Activated CD4-positive, alpha-beta memory T cell treated with anti-CD3 and anti-CD28 coated beads, Interleukin-2, amount 10 ng/mL, durations not matched to agents 7 days and 5 days (primary cell): ENCODE data around the gene PPM1L. TPM values are rescaled to one million over a fixed set of nuclear protein-coding genes. Genes with fewer than 3 reads are reported as not detected.

ENCODE experiments used
- CTCF ChIA-PET: fragments of 350-600 bp; sonication (Branson Sonifier 250); formaldehyde crosslinking; loops from one replicate; lab custom pipeline; 2021; ENCODE audit warnings: antibody characterized with exemption, inconsistent platforms; lab: Charles Lee
- POLR2A ChIA-PET: fragments of 350-600 bp; sonication (Branson Sonifier 250); formaldehyde crosslinking; loops from one replicate; lab custom pipeline; 2021; ENCODE audit warnings: antibody characterized with exemption; lab: Charles Lee
- DNase-seq: peaks from one replicate; pipeline ENCODE4 v3.0.0-alpha.2; 2020
- H3K27ac Mint-ChIP-seq: one replicate; pipeline ENCODE4 v1.8.0; 2021; ENCODE audit warnings: mild to moderate bottlenecking, mixed read lengths
- H3K27me3 Mint-ChIP-seq: one replicate; pipeline ENCODE4 v1.8.0; 2021; ENCODE audit warnings: mixed read lengths
- H3K36me3 Mint-ChIP-seq: one replicate; pipeline ENCODE4 v1.8.0; 2021; ENCODE audit warnings: low read depth, mixed read lengths
- H3K4me1 Mint-ChIP-seq: one replicate; pipeline ENCODE4 v1.8.0; 2021; ENCODE audit warnings: mixed read lengths
- H3K4me3 Mint-ChIP-seq: one replicate; pipeline ENCODE4 v1.8.0; 2021; ENCODE audit warnings: mild to moderate bottlenecking, mixed read lengths
- H3K9me3 Mint-ChIP-seq: one replicate; pipeline ENCODE4 v1.8.0; 2021; ENCODE audit warnings: mixed read lengths
- total RNA-seq, 2 experiments: library from RNA; stranded (reverse); gene quantifications; one replicate each; pipeline ENCODE4 v1.2.3, GENCODE V29; 2021

The PPM1L gene
- total RNA-seq, 2 experiments from 2014 or later, result 5.9 TPM

GRCh38 chr3:161069511-161070251, 313.6 kb downstream of the PPM1L start:
- no peak for DNase-seq
- Mint-ChIP-seq H3K36me3 (no peaks in the 10 kb centered on the region), H3K4me3 (no peak overlapping the region), H3K27ac (peak overlapping the region; percentile 31), H3K4me1 (peaks cover 56% of the 10 kb centered on the region), H3K9me3 (no peaks in the 10 kb centered on the region), H3K27me3 (no peaks in the 10 kb centered on the region)
- ChIA-PET POLR2A (no interaction called here), CTCF (interaction anchor here (0.6 kb wide), 1 partner anchor 12 kb away, joined by 3 read pairs; no protein-coding TSS in a partner anchor)

- Mint-ChIP-seq H3K27me3 (no peaks in the 10 kb centered on the region), H3K9me3 (no peaks in the 10 kb centered on the region), H3K36me3 (no peaks in the 10 kb centered on the region), H3K4me1 (peaks cover 56% of the 10 kb centered on the region), H3K27ac (peak overlapping the region; percentile 31), H3K4me3 (no peak overlapping the region)
- ChIA-PET CTCF (no interaction called here), POLR2A (no interaction called here)
- DNase-seq, result no peak
Observed at GRCh38 chr3:161070252-161070930, 314.4 kb downstream of the PPM1L start.

- H3K27ac Mint-ChIP-seq, result no peak overlapping the region
- no peak overlapping the region for H3K4me3 Mint-ChIP-seq
- peaks cover 56% of the 10 kb centered on the region for H3K4me1 Mint-ChIP-seq
- H3K9me3 Mint-ChIP-seq, result no peaks in the 10 kb centered on the region
- H3K36me3 Mint-ChIP-seq, result no peaks in the 10 kb centered on the region
- DNase-seq, result no peak
- CTCF ChIA-PET, result no interaction called here
- H3K27me3 Mint-ChIP-seq, result peaks cover 3% of the 10 kb centered on the region
- POLR2A ChIA-PET, result interaction anchor here (1.5 kb wide), 1 partner anchor 150 kb away, joined by 4 read pairs; the partner anchor contains the start of gene NMD3
Observed at GRCh38 chr3:161070980-161071663, 315.1 kb downstream of the PPM1L start.

GRCh38 chr3:161072211-161072621, 316.2 kb downstream of the PPM1L start:
- ChIA-PET POLR2A (interaction anchor here (1.5 kb wide), 1 partner anchor 149 kb away, joined by 4 read pairs; the partner anchor contains the start of gene NMD3), CTCF (interaction anchor here (0.7 to 1.6 kb wide), 2 partner anchors 203 to 333 kb away, joined by 3 to 4 read pairs; no protein-coding TSS in a partner anchor)
- H3K27me3 Mint-ChIP-seq, result peaks cover 6% of the 10 kb centered on the region
- no peaks in the 10 kb centered on the region for H3K9me3 Mint-ChIP-seq
- no peak overlapping the region for H3K4me3 Mint-ChIP-seq
- H3K27ac Mint-ChIP-seq, result no peak overlapping the region
- peaks cover 59% of the 10 kb centered on the region for H3K4me1 Mint-ChIP-seq
- no peak for DNase-seq
- no peaks in the 10 kb centered on the region for H3K36me3 Mint-ChIP-seq

- Mint-ChIP-seq H3K27me3 (peaks cover 6% of the 10 kb centered on the region), H3K9me3 (no peaks in the 10 kb centered on the region), H3K27ac (peak overlapping the region; percentile 33), H3K4me3 (no peak overlapping the region), H3K4me1 (peaks cover 60% of the 10 kb centered on the region), H3K36me3 (no peaks in the 10 kb centered on the region)
- no peak for DNase-seq
- POLR2A ChIA-PET, result no interaction called here
- CTCF ChIA-PET, result interaction anchor here (1.6 kb wide), 1 partner anchor 203 kb away, joined by 4 read pairs; no protein-coding TSS in a partner anchor
Observed at GRCh38 chr3:161072751-161073150, 316.7 kb downstream of the PPM1L start.

- Mint-ChIP-seq H3K4me1 (peaks cover 61% of the 10 kb centered on the region), H3K4me3 (no peak overlapping the region), H3K9me3 (no peaks in the 10 kb centered on the region), H3K36me3 (no peaks in the 10 kb centered on the region), H3K27me3 (peaks cover 6% of the 10 kb centered on the region), H3K27ac (peak overlapping the region; percentile 33)
- DNase-seq, result no peak
- POLR2A ChIA-PET, result no interaction called here
- CTCF ChIA-PET, result interaction anchor here (0.6 to 1.6 kb wide), 2 partner anchors 49 to 202 kb away, joined by 4 read pairs; no protein-coding TSS in a partner anchor
Observed at GRCh38 chr3:161073181-161073580, 317.1 kb downstream of the PPM1L start.

DNA sequence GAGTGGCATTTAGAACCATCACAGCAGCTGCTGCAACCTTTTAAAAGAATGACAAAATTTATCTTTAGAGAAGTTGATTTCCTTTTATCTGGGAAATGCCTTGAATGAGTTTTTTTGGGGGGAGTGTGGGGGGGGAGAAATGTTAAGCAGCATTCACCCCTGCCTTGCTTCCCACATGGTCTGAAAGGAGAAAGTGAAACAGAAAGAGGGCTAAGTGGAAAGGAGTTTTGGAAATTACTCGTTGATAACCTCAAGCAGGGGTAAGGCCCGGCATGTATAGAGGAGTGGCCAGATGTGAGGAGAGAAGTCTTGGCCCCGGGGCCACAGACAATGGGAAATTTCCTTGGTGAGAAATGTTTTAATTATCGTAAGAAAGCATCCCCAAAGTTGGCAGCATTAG, 325.6 kb downstream of the PPM1L start:
- no peak for DNase-seq
- Mint-ChIP-seq H3K4me3 (no peak overlapping the region), H3K4me1 (peaks cover 38% of the 10 kb centered on the region), H3K27me3 (peaks cover 3% of the 10 kb centered on the region), H3K9me3 (no peaks in the 10 kb centered on the region), H3K36me3 (no peaks in the 10 kb centered on the region), H3K27ac (no peak overlapping the region)
- CTCF ChIA-PET, result interaction anchor here (0.7 kb wide), 1 partner anchor 12 kb away, joined by 3 read pairs; no protein-coding TSS in a partner anchor
- POLR2A ChIA-PET, result interaction anchor here (0.8 kb wide), 1 partner anchor 20 kb away, joined by 3 read pairs; no protein-coding TSS in a partner anchor

- peaks cover 3% of the 10 kb centered on the region for H3K27me3 Mint-ChIP-seq
- H3K4me1 Mint-ChIP-seq, result peaks cover 36% of the 10 kb centered on the region
- no peak overlapping the region for H3K4me3 Mint-ChIP-seq
- no peak for DNase-seq
- no peaks in the 10 kb centered on the region for H3K9me3 Mint-ChIP-seq
- POLR2A ChIA-PET, result interaction anchor here (0.7 to 0.8 kb wide), 2 partner anchors 19 to 139 kb away, joined by 3 read pairs; partner anchors contain the start of gene NMD3
- no peak overlapping the region for H3K27ac Mint-ChIP-seq
- CTCF ChIA-PET, result no interaction called here
- no peaks in the 10 kb centered on the region for H3K36me3 Mint-ChIP-seq
Observed at GRCh38 chr3:161082063-161082462, 326.0 kb downstream of the PPM1L start.

GRCh38 chr3:161083131-161083530, 327.1 kb downstream of the PPM1L start:
- Mint-ChIP-seq H3K9me3 (no peaks in the 10 kb centered on the region), H3K27ac (no peak overlapping the region), H3K27me3 (peaks cover 5% of the 10 kb centered on the region), H3K4me3 (no peak overlapping the region), H3K4me1 (peaks cover 25% of the 10 kb centered on the region), H3K36me3 (no peaks in the 10 kb centered on the region)
- CTCF ChIA-PET, result no interaction called here
- POLR2A ChIA-PET, result no interaction called here
- no peak for DNase-seq

- no peak for DNase-seq
- Mint-ChIP-seq H3K4me1 (peaks cover 22% of the 10 kb centered on the region), H3K27ac (no peak overlapping the region), H3K27me3 (peaks cover 5% of the 10 kb centered on the region), H3K36me3 (no peaks in the 10 kb centered on the region), H3K4me3 (no peak overlapping the region), H3K9me3 (no peaks in the 10 kb centered on the region)
- ChIA-PET CTCF (no interaction called here), POLR2A (no interaction called here)
Observed at GRCh38 chr3:161084277-161084676, 328.2 kb downstream of the PPM1L start.

- POLR2A ChIA-PET, result no interaction called here
Observed at GRCh38 chr3:161093895-161094294, 337.9 kb downstream of the PPM1L start.

GRCh38 chr3:161096771-161097367, 340.8 kb downstream of the PPM1L start:
- POLR2A ChIA-PET, result no interaction called here

More at GRCh38 chr3:161093895-161094294, 337.9 kb downstream of the PPM1L start:
- Mint-ChIP-seq H3K9me3 (no peaks in the 10 kb centered on the region), H3K27me3 (no peaks in the 10 kb centered on the region), H3K4me3 (no peak overlapping the region), H3K4me1 (no peaks in the 10 kb centered on the region), H3K36me3 (no peaks in the 10 kb centered on the region), H3K27ac (no peak overlapping the region)
- no peak for DNase-seq
- CTCF ChIA-PET, result no interaction called here

More at GRCh38 chr3:161096771-161097367, 340.8 kb downstream of the PPM1L start:
- Mint-ChIP-seq H3K9me3 (no peaks in the 10 kb centered on the region), H3K4me3 (no peak overlapping the region), H3K36me3 (peaks cover 3% of the 10 kb centered on the region), H3K4me1 (no peaks in the 10 kb centered on the region), H3K27ac (no peak overlapping the region), H3K27me3 (peaks cover 4% of the 10 kb centered on the region)
- no peak for DNase-seq
- CTCF ChIA-PET, result interaction anchor here (0.6 to 2.3 kb wide), 9 partner anchors 8 to 410 kb away, joined by 3 to 9 read pairs (median 3); partner anchors contain the start of gene B3GALNT1
